Muscle of arm (tissue), 12 donors: ENCODE data around the gene DLX5. TPM values are rescaled to one million over a fixed set of nuclear protein-coding genes. Genes with fewer than 3 reads are reported as not detected.

ENCODE experiments used
- DNase-seq: peaks from one replicate; pipeline ENCODE4 v3.0.0-alpha.2; 2013
- polyA plus RNA-seq, 12 donors: library from polyadenylated mRNA; unstranded; fragments of 120-200 nt; gene quantifications; one replicate each; pipeline ENCODE4 v1.2.1, GENCODE V29; 2013; ENCODE audit not compliant: insufficient read length in 12 of 12

The DLX5 gene
- polyA plus RNA-seq, 12 donors = 0.18 to 17.3 (median 0.33) TPM; not detected in 4

DNA sequence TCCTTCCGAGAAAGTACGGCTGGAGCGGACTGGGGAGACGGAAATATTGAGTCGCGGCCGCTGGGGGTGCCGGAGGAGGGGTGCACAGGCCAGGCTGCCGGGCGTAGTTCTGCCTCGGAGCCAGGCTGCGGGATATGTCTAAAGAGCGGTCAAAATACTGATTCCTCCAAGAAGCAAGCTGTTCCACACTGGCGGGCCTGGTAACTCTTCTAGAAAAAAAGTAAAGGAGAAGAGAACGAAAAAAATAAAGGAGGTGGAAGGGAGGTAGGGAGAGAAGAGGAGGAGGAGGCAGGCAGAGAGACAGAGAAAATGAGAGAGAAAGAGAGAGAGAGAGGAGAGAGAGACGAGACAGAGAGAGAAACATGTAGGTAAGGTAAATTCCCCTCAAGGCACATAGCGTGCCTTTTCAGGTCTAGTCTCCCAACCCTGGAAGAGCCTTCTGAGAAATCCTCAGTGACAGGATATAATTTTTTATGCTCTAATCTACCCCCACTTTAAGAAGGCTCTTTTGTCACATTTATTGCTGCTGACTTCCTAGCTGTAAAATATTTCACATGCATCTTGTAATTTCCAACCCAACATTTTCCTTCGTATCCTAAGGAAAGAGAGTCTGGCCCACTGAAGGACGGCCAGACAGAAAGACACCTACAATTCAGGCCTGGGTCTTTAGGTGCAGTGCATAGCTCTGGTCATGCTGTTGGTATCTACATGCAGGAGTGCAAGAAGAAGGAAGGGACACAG lies 5.7 kb downstream of the DLX5 start:
- DNase-seq = no peak

- DNase-seq = no peak
These were observed 6.5 kb downstream of the DLX5 start for GRCh38 chr7:97018126-97018601.

GRCh38 chr7:97017192-97018125 lies 7.2 kb downstream of the DLX5 start:
- no peak for DNase-seq

- no peak for DNase-seq
These were observed 8.0 kb downstream of the DLX5 start for GRCh38 chr7:97016381-97017191.

DNA sequence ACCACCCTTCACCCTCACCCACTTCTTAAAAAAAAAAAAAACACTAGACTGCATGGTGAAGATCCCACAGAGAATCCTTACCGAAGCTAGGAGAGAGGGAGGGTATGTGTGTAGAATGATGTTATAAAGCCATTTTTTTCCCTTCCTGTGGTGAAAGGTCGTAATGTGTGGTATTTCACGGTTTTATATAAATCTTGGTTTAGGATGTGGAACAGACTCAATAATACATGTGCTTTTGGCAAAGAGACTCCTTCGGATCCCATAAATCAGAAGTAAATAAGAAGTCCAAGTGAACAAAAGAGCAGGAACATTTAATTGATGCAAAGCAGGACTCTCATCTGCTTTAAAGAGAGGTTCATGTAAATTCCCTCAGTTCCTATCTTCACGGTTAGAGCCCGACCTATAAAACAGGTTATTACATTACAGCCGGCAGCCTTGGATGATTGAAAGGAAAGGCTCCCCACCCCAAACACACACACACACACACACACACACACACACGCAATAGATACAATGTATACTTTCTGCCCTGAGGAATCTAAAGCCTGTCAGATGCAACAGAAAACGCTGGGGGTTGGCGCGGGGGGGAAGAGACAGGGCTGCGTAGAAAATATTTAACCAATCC lies 8.8 kb downstream of the DLX5 start:
- DNase-seq = no peak

DNA sequence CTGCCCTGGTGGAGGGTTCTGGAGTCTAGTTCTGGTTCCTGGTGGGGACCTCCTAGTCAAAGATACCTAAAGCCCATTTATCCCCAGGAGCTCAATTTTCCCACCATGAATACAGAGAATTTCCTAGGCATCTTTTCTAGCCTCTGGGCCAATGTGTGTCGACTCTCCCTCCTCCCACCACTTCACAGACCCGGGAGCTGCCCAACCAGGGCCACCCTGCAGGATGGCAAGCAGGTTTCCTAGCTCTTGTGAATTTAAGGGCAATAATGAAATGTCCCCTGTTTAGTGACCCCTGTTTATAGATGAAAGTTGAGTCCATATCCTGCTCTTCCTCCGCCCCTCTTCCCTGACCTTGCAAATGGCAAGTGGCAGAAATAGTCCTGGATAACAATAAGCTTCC lies 9.4 kb downstream of the DLX5 start:
- no peak for DNase-seq

- no peak for DNase-seq
These were observed 10.4 kb downstream of the DLX5 start for GRCh38 chr7:97014145-97014750.

- no peak for DNase-seq
These were observed 10.8 kb downstream of the DLX5 start for GRCh38 chr7:97013845-97014134.

DNA sequence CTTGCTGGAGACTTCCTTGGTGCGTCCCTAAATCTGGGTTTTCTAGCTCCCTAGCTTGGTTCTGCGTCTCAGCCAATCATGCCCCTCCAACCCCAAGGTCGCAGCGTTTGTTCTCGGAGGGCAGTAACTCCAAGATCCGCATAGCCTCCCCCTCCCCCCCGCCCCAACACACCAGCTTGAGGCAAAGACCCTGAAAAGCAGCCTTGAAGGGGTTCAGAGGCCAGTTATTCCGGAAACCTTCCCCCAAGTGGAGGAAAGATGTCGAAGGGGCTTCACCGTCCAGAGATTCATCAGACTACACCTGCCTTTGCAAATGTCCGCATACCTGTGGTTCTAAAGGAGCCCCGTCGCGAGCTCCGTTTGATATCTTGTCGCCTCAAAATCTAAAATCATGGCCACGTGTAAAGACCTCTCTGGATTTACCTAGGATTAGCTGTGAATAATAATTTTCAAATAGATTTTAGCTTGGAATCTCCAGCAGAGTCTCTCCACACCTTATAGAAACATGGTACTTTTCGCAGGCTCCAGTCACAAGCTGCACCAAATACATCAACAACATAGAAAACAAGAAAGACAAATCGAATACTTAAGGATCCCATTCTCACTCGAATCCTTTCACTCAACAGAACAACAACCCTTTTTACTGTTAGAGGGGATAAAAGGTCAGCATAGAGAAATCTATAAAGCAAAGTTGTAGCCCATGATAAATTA lies 11.3 kb downstream of the DLX5 start:
- no peak for DNase-seq

- no peak for DNase-seq
These were observed 12.1 kb downstream of the DLX5 start for GRCh38 chr7:97012365-97013133.

DNA sequence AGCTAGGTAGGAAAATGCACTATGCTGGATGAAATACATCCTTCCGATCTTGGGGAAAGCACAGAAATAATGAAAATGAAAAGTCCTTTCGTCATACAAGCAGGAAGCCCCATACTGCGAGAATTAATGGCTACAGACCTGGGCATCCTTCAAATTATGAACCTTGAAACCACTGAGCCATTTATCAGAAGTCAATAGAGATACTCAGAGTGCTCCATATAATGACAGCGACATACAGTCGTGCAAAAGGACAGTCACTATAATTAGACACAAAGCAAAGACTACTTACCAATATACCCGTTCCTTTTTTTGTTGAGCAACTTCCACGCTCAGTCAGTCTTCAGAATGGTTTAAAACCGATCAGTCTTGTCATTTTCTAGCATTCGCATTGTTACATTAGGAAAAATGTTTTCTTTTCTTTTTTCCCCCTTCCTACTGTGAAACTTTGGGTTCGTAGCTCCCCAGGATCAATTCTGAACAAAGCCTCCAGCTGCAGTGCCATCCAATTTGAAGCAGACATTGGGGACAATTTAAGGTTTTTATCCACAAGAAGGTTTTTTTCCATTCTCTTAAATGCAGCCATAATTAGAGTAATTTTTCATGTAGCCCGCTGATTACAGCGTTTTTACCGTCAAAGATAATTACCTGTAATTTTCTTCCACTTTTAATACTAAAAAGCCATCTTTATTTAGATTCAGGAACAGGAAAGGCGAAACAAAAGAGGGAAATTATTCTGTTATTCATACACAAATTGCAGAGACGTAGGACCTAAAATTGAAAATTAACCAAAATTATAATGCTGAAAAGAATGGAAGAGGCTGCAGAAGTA lies 12.9 kb downstream of the DLX5 start:
- no peak for DNase-seq

GRCh38 chr7:97011104-97011503 lies 13.5 kb downstream of the DLX5 start:
- no peak for DNase-seq

DNA sequence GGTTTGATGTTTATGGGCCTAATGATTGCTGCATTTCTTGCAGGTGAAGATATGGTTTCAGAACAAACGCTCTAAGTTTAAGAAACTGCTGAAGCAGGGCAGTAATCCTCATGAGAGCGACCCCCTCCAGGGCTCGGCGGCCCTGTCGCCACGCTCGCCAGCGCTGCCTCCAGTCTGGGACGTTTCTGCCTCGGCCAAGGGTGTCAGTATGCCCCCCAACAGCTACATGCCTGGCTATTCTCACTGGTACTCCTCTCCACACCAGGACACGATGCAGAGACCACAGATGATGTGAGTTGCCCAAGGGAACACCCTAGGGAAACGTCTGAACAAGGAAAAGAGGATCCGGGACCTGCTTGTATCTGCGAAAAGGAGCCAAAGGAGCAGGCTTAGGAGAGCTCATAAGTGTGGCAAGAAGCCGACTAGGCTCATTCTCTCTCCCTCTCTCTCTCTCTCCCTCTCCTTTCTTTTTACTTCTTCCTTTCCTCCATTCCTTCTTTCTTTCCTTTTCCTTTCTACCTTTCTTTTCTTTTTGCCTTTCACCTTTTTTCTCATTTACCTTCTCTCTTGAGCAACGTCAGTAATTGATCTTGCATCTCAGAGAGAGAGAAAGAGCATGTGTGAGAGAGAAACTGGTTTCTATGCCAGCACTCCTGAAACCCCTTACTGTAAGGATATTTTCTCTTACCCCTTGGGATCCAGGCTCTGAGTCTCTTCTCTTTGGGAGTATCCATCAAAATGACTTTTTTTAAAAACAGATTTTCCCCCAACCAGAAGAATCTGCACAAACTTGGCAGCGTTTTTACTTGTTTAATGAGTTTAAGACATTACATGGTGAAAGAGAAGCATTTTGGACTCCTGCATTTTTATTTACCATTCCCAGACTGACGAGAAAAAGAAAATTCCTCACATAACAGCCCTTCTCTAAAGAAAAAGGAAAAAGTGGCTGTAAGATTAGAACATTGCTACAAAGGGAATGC lies 14.6 kb downstream of the DLX5 start:
- DNase-seq = no peak

DNA sequence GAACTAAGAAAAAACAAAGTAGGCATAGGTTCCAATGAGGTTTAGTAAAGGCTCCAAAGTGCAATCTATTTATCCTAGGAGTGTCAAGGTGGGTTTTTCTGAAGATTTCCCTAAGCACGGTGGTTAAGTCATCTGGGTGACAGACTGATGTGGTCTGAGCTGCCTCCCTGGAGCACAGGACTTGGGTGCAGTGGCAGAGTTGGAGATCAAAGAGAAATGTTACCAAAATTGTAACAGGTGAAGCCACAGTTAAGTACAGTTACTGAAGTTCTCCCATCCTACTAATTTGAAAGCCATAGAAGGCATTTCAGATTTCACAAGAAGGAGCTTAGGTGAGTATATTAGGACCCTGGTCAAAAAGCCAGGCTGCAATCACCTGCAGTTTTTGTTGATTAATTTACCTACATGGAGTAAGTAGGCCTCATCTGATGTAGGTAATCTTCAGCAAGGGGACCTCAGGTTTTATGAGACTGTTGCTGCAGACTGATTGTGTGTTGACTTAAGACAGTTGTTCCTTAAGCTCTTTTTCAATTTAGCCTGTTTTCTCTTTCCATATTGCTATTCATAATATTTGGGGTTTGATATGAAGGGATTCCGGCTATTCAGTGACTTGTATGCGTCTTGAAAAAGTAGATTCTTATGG lies 16.2 kb downstream of the DLX5 start:
- no peak for DNase-seq

- no peak for DNase-seq
These were observed 17.1 kb downstream of the DLX5 start for GRCh38 chr7:97007583-97007861.

DNA sequence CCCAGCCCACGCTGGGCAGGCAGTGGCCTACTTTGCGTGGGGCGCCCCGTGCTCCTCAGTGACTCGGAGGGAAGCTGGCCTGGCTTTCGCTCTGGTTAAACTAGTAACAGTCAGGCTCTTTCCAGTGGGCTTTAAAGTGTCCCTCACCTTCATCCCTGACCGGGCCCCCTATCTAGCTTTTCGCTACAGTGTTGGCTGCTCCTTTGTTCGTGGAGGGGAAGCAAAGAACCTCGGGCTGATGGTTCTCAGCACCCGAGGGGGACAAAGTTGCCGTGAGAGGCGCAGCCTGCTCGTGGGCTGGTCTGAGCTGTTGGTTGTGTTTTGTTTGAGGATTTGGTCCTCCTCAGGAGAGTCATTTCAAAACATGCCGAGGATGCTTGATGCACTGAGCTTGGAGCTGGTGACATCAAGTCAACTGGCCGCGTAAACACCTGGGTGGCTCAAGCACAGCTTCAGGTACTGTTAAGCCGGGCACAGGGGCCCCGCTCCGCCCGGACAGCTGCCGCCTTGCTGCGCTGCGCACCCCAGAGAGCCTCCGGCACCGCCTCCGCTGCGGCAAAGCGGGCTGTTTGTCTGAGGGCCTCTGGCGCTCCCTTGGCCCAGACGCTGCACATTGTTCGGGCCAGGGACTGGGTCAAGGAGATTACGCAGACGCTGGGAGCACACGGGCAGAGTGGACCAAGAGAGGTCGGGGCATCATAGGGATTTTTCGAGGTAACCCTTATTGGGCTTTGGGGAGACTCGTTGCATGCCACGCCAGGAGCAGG lies 17.6 kb downstream of the DLX5 start:
- DNase-seq = no peak
